Frontal cortex (tissue), 4 donors: ENCODE measurements around the gene CDK5. TPM values are rescaled to one million over a fixed set of nuclear protein-coding genes. Genes with fewer than 3 reads are reported as not detected.
"Not testable (repeated sequence)": the region's sequence is repeated elsewhere in the genome, so short reads cannot be mapped to it uniquely, and the experiment has no call there.

Experiments
- DNase-seq, 2 donors: peaks; one replicate each; pipeline ENCODE4 v3.0.0; 2012; ENCODE audit warnings: low spot score in 2 of 2
- FAIRE-seq: peaks from 2 replicates; lab custom pipeline; 2012; peaks lifted over from hg19 to GRCh38; lab: Jason Lieb, UNC
- total RNA-seq: library from RNA; depleted of rRNA; stranded (reverse); fragments of >200 nt; gene quantifications from one replicate; pipeline ENCODE4 v1.2.3, GENCODE V29; 2014
- donor health status: control.
- donor health status: control.
- donor health status: control.

The CDK5 gene
- total RNA-seq, 1 donor from 2014 or later: 47.7 TPM

DNA sequence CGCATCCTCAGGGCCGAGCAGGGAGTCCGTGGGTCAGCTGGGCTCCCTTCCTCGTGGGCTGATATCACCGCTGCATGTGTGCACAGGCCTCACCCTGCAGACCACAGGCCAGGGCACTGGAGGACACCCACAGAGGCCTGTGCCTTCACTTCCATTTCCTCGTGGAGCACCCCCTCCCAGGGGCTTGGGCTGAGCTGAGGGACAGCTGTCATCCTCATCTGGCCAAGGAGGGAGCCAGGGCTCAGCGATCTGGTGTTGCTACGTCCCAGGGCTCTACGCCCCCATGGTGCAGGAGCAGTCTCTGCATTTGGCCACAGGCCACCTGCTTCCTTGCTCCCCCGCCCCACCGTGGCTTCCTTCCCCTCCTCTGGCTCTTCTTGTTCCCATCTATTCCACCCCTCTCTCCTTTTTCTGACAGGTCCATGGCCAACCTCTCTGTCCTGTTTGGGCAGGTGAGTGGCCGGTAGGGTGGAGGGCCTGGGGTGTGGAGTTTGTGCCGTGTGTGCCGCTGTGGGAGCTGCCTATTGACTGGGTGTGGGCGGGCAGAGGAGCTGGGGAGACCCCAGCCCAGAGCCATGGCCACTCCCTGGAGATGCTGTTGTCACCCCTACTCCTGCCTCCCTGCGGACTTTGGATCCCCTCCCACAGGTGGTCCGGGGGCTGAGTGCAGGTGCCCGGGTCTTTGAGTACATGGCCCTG is 17.7 kb downstream of the CDK5 start:
- DNase-seq (no peak), FAIRE-seq (no peak)

- DNase-seq (peak in 1 of 2 donors; percentile 62), FAIRE-seq (no peak)
Measured at GRCh38 chr7:151038951-151039849, 18.5 kb downstream of the CDK5 start.

- DNase-seq (no peak), FAIRE-seq (no peak)
Measured at GRCh38 chr7:151035902-151036301, 21.8 kb downstream of the CDK5 start.

DNA sequence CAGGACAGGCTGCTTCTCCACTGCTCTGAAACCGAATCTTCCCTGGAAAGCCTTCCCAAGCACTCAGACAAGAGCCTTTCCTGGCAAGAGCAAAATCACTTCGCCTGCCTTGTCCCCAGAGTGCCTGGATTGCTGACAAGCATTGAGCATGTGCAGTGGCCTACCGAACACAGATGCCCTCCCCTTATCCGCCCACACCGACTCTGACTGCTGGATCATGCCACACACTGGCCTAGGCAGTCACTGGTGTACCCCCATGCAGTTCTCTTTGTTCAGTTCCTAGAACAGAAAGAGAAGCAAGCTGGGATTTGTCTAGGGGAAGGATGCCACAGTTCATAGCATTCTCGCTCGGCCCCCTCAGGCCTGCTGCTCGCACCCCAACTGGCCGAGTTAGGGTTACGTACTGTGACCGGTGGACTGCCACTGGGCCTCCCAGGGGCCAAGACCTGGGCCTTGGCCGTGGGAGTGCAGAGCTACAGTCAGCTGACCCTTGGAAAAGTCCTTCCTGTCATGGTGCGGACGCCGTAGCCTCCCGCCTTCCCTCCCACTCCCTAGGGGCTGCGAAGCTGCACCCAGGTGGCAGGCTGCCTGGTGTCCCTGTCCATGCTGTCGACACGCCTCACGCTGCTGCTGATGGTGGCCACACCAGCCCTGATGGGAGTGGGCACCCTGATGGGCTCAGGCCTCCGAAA is 22.5 kb downstream of the CDK5 start:
- no peak for DNase-seq
- FAIRE-seq: no peak

DNA sequence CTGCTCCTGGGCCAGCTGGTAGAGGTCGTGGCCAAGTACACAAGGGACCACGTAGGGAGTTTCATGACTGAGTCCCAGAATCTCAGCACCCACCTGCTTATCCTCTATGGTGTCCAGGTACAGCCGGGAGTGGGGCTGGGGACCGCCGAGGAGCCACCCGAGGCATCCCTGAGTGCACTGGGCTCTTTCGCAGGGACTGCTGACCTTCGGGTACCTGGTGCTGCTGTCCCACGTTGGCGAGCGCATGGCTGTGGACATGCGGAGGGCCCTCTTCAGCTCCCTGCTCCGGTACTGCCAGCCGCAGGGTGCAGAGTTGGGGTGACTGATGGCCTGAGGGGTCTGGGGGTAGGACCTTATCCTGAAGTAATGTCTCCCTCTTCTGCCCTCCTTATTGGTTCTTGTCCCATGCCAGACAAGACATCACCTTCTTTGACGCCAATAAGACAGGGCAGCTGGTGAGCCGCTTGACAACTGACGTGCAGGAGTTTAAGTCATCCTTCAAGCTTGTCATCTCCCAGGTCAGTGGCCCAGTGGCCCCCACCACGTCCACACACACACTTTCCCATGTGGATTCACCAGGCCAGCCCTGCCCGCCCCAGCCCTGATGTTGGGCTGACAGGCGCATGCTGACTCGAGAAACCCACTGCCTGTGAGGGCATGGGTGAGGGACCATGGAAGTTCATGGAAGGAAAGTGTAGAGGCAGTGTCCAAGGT is 23.2 kb downstream of the CDK5 start:
- DNase-seq (no peak), FAIRE-seq (no peak)

DNA sequence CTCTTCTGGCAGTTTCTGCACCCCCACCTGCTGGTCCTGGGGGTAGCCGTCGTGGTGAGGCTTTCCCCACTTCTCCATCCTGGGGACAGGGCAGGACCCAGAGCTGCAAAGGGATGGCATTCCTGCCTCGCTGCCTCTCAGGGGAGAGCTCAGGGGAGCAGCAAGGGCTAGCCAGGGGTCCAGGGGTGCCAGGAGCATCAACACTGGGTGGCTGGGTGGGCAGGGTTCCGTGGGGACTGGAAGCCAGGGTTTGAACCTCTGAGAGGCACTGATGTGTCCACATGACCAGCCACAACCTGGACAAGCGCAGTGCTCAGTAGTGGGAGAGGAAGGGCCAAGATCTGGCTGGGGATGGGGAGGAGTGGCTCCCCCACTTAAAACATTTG is 23.8 kb downstream of the CDK5 start:
- no peak for DNase-seq
- FAIRE-seq: no peak

- FAIRE-seq: no peak
Measured at GRCh38 chr7:151032936-151033863, 24.5 kb downstream of the CDK5 start.

GRCh38 chr7:151031011-151031410 is 26.7 kb downstream of the CDK5 start:
- no peak for FAIRE-seq
- DNase-seq: no peak

More at GRCh38 chr7:151032936-151033863, 24.5 kb downstream of the CDK5 start:
- no peak for DNase-seq

- FAIRE-seq: no peak
- DNase-seq: no peak
Measured at GRCh38 chr7:151028948-151029501, 28.7 kb downstream of the CDK5 start.

- FAIRE-seq: peak; percentile 74
- DNase-seq: peak; percentile 94 to 98
Measured at GRCh38 chr7:151028131-151028947, 29.4 kb downstream of the CDK5 start, which contains the start of gene ABCB8. Gene ABCB8 (plus strand): TSS chr7:151028450. CDS start chr7:151028516, 66 bp downstream.

DNA sequence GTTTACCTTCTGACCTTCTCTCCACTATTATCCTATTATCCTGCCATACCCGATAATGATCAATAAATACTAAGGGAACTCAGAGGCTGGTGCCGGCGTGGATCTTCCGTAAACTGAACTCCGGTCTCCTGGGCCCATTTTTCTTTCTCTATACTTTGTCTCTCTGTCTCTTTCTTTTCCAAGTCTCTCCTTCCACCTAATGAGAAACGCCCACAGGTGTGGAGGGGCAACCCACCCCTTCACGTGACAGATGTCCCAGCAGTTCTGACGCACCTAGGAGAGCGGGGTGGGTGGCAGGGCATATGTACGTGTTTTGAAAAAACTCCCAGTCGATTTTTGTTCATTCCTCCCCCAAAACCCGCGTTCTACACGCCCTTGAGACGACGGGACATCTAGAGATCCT is 30.0 kb downstream of the CDK5 start:
- not testable (repeated sequence) for FAIRE-seq, DNase-seq

DNA sequence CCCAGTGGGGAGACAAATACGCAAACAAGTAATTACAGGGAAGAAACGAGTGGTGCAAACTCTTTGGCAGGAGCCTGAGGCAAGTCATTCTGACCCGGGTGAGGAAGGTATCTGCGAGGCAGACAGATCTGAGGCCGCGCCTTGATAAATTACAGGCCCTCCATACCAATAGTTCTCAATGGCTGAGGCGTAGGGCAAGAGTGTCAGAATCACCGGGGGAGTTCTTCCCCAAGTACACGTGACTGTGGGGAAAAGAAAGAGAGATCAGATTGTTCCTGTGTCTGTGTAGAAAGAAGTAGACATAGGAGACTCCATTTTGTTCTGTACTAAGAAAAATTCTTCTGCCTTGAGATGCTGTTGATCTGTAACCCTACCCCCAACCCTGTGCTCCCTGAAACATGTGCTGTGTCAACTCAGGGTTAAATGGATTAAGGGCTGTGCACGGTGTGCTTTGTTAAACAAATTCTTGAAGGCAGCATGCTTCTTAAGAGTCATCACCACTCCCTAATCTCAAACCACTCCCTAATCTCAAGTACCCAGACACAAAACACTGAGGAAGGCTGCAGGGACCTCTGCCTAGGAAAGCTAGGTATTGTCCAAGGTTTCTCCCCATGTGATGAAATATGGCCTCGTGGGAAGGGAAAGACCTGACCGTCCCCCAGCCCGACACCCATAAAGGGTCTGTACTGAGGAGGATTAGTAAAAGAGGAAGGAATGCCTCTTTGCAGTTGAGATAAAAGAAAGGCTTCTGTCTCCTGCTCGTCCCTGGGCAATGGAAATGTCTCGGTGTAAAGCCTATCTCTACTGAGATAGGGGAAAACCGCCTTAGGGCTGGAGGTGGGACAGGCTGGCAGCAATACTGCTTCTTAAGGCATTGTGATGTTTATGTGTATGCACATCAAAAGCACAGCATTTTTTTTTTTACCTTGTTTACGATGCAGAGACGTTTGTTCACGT is 30.6 kb downstream of the CDK5 start:
- not testable (repeated sequence) for FAIRE-seq

DNA sequence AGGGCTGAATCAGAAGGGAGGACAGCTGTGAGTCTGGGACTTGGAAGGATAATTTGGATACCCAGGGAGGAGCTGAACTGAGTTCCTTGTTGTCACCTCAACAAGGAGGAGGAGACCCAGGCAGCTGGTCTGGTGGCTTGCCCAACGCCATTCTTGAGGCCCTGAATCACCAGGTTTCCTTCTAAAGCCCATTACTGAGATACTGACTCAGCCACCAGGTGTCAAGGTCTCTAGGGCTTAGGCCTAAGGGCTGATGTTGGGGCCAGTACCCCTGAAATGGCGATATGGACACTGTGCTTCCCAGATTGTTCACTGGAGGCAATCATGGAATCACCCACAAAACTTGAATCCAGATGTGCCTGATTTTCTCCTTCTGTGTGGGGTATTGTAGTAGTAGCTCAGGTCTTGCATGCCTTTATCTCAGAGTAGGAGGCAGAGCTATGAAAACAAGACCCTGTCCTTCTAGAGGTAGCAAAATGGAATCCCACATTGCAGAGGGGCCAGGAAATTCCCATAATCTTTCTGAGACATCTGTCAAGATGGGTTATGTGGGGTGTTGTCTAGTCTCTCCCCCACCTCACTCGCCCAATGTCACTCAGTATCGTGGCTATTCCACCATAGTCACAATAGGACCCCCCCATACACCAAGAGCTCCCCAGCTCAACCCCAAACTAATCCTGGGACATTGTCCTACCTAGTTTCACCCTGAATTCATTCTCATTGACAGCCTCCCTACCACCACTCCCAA is 31.6 kb downstream of the CDK5 start:
- no peak for FAIRE-seq
- DNase-seq: no peak

More for the DNA sequence above, 30.6 kb downstream of the CDK5 start:
- not testable (repeated sequence) for DNase-seq

- FAIRE-seq (no peak), DNase-seq (no peak)
Measured at GRCh38 chr7:151024435-151025056, 33.2 kb downstream of the CDK5 start, which contains the start of gene ATG9B. Gene ATG9B (minus strand): TSS chr7:151024494. CDS start chr7:151024423, 71 bp downstream.

GRCh38 chr7:151023232-151023631 is 34.5 kb downstream of the CDK5 start:
- DNase-seq: no peak
- FAIRE-seq: no peak
